Astrocyte of the cerebellum (primary cell): Measurements from ENCODE around the gene DLGAP1.

Experiments used
- DNase-seq: peaks from one replicate; pipeline ENCODE4 v3.0.0-alpha.2; 2011; ENCODE audit warnings: low read depth
- H3K4me3 ChIP-seq: 2 replicates; pipeline ENCODE4 v1.5.1; 2011; ENCODE audit warnings: mild to moderate bottlenecking, low read depth, low read length, moderate library complexity
- in situ Hi-C: cut with HindIII; loops from 2 replicates; pipeline ENCODE4 v1.10.0; 2017; ENCODE audit warnings: low sequenced_read_pairs
- TF ChIP-seq, protein P1 (sequence below): IDR thresholded peaks from 2 replicates; pipeline ENCODE4 v1.5.1; 2012; ENCODE audit warnings: low read length, low read depth, moderate library complexity, mild to moderate bottlenecking; ENCODE audit errors: missing control alignments

The DLGAP1 gene

DNA sequence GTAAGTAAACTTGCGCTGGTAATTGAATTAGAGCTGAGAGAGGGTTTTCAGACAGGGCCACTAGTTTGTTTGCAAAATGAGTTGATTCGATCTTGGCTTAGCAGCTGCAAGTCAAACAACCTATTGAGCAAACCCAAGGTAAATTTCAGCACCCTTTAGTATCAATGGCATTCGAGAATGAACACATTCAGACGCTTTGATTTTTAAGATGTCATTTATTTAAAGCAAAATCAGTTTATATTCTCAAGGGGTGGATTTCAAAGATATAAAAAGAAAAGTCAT lies 960.9 kb downstream of the DLGAP1 start:
- no peak for DNase-seq
- TF ChIP-seq, protein P1, sequence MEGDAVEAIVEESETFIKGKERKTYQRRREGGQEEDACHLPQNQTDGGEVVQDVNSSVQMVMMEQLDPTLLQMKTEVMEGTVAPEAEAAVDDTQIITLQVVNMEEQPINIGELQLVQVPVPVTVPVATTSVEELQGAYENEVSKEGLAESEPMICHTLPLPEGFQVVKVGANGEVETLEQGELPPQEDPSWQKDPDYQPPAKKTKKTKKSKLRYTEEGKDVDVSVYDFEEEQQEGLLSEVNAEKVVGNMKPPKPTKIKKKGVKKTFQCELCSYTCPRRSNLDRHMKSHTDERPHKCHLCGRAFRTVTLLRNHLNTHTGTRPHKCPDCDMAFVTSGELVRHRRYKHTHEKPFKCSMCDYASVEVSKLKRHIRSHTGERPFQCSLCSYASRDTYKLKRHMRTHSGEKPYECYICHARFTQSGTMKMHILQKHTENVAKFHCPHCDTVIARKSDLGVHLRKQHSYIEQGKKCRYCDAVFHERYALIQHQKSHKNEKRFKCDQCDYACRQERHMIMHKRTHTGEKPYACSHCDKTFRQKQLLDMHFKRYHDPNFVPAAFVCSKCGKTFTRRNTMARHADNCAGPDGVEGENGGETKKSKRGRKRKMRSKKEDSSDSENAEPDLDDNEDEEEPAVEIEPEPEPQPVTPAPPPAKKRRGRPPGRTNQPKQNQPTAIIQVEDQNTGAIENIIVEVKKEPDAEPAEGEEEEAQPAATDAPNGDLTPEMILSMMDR: no peak
- in situ Hi-C loops: no loop called here
- no peak overlapping the region for H3K4me3 ChIP-seq

DNA sequence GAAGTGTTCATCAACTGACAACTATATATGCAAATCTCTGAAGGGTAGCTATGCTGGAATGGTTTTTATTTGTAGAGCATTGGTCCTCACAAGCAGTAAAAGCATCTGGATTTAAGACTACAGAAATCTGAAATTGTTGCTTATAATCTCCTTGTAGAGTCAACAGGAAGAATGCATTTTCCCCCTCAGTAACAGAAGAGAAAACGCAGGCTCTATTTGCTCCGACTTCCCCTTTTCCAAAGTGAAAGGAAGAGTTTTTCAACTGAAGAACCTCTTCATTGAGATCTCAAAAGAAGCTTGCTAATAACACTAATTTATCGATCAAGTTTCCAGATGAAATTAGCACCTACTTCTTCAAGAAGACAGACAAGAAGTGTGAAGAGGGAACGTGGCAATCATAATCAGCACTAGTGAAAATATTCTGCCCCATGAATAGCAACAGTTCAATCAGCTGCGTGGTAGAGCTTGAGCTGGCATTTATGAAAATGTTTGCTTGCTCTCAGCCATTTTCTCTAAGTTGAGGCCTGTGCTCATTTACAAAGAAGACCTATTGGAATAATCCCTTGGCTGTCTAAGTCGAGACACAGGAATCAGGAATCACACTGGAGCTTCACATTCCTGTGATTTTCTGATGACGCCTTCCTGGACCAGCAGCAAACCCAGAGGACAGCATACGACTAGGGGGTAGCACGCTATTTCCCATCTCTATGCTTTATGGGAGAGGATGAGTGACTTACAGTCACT lies 961.4 kb downstream of the DLGAP1 start:
- in situ Hi-C loops: no loop called here
- DNase-seq: no peak
- TF ChIP-seq, protein P1: no peak
- H3K4me3 ChIP-seq: no peak overlapping the region

DNA sequence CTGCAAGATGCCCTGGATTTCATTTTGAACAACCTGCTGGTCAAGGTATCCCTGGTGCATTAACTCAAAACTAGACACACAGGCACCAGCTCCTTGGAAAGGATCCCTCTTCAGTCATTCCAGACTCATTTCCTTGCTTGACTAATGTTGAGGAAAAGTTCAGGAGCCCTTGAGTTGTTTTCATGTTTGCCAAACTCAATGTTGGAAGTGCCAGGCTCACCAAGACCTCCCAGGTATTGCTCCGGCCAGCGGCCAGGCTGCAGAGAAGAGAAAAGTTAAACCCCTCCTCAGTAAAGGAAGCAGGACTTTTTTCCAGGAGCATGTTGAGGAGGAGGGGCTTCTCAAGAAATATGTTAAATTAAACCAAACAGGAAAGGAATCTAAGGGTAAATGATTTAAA lies 962.4 kb downstream of the DLGAP1 start:
- DNase-seq: no peak
- in situ Hi-C loops: no loop called here
- TF ChIP-seq, protein P1: no peak
- no peak overlapping the region for H3K4me3 ChIP-seq

DNA sequence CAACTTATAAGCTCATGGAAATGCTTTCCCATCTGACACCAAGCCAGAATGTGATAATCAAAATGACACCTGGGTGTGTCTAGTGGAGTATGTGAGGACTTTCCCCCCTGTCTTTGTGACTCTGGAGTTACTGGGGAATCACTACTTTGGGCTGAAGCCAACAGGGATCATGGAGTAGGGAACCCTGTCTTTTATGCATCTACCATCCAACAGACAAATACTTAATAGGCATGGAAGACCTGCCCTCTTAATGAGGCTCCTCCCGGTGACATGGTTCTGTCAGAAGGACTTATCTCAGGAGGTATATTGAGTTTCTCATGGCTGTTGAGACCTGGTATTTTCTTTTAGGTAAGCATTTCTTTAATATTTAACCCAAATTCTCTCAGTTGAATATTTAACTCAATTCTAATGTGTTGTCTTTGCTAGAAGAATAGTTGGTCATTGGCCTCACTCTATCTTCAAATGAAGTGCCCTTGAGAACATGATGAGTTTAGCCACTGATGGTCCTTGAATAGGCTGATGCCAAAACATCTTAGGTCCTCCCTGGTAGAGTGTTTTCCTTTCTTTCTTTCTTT lies 963.0 kb downstream of the DLGAP1 start:
- no peak overlapping the region for H3K4me3 ChIP-seq
- TF ChIP-seq, protein P1: no peak
- in situ Hi-C loops: no loop called here
- DNase-seq: no peak

DNA sequence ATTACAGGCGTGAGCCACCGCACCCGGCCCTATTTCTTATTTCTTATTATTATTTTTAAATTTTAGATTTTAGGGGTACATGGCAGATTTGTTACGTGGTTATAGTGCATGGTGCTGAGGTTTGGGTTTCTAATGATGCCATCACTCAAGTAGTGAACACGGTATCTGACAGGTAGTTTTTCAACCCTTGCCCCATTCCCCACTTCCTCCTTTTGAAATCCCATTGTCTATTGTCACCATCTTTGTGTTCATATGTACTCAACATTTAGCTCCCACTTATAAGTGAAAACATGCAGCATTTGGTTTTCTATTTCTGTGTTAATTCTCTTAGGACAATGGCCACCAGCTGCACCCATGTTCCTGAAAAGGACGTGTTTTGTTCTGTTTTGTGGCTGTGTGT lies 965.6 kb downstream of the DLGAP1 start:
- TF ChIP-seq, protein P1: no peak
- DNase-seq: no peak
- no peak overlapping the region for H3K4me3 ChIP-seq
- in situ Hi-C loops: no loop called here

DNA sequence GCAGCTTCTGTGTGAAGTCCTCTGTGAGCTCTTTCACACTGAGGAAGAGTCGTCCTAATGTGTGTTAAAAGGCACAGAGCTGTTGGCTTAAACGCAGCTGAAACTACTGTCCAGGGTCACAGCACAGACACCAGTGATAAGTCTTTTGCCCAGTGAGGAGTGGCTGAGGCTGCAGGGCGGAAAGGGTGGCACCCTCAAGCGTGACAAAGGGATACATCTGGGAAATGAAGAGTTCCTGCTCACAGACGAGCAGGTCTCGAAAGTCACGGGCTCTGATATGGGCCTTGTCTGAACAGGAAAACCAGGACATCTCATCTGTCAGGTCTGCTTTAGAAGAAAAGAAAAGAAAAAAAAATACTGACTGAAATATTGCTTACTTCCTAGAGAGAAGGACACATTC lies 968.6 kb downstream of the DLGAP1 start:
- H3K4me3 ChIP-seq: no peak overlapping the region
- TF ChIP-seq, protein P1: no peak
- in situ Hi-C loops: no loop called here

More for the DNA sequence above, 968.6 kb downstream of the DLGAP1 start:
- no peak for DNase-seq
